Measurements from ENCODE around the gene ZXDC. TPM values are rescaled to one million over a fixed set of nuclear protein-coding genes. Genes with fewer than 3 reads are reported as not detected.

Gene ZXDC
- total RNA-seq, 1 donor from 2014 or later = 17.3 TPM

- DNase-seq (ENCODE audit: low read depth in 2 of 2) = no peak
These were observed 57.6 kb downstream of the ZXDC start for GRCh38 chr3:126417981-126418530.

- DNase-seq (ENCODE audit: low read depth in 2 of 2) = no peak
These were observed 58.2 kb downstream of the ZXDC start for GRCh38 chr3:126417515-126417914.

- DNase-seq (ENCODE audit: low read depth in 2 of 2) = no peak
These were observed 58.7 kb downstream of the ZXDC start for GRCh38 chr3:126416943-126417342.

GRCh38 chr3:126415661-126416591 is 59.8 kb downstream of the ZXDC start:
- no peak for DNase-seq (ENCODE audit: low read depth in 2 of 2)

GRCh38 chr3:126414961-126415660 is 60.6 kb downstream of the ZXDC start:
- DNase-seq (ENCODE audit: low read depth in 2 of 2) = no peak

GRCh38 chr3:126414406-126414805 is 61.3 kb downstream of the ZXDC start:
- no peak for DNase-seq (ENCODE audit: low read depth in 2 of 2)

GRCh38 chr3:126413693-126414080 is 62.0 kb downstream of the ZXDC start:
- DNase-seq (ENCODE audit: low read depth in 2 of 2) = no peak

GRCh38 chr3:126412841-126413692 is 62.6 kb downstream of the ZXDC start:
- DNase-seq (ENCODE audit: low read depth in 2 of 2) = no peak

- DNase-seq (ENCODE audit: low read depth in 2 of 2) = no peak
These were observed 67.6 kb downstream of the ZXDC start for GRCh38 chr3:126408099-126408498.

- DNase-seq (ENCODE audit: low read depth in 2 of 2) = no peak
These were observed 68.2 kb downstream of the ZXDC start for GRCh38 chr3:126407412-126408044.

- DNase-seq (ENCODE audit: low read depth in 2 of 2) = no peak
These were observed 69.0 kb downstream of the ZXDC start for GRCh38 chr3:126406389-126407296.

GRCh38 chr3:126402666-126403302 is 72.9 kb downstream of the ZXDC start:
- no peak for DNase-seq (ENCODE audit: low read depth in 2 of 2)

- no peak for DNase-seq (ENCODE audit: low read depth in 2 of 2)
These were observed 73.5 kb downstream of the ZXDC start for GRCh38 chr3:126402178-126402577.

GRCh38 chr3:126401611-126402160 is 74.0 kb downstream of the ZXDC start:
- DNase-seq (ENCODE audit: low read depth in 2 of 2) = no peak

GRCh38 chr3:126399756-126400155 is 75.9 kb downstream of the ZXDC start:
- DNase-seq (ENCODE audit: low read depth in 2 of 2) = no peak

- DNase-seq (ENCODE audit: low read depth in 2 of 2) = peak in 1 of 2 donors; percentile 14
These were observed 76.3 kb downstream of the ZXDC start for GRCh38 chr3:126399351-126399735.

- DNase-seq (ENCODE audit: low read depth in 2 of 2) = no peak
These were observed 77.0 kb downstream of the ZXDC start for GRCh38 chr3:126398423-126399350.

Measured in lung microvascular endothelial cell (primary cell).